ENCODE results near the gene MAIP1.

DNA sequence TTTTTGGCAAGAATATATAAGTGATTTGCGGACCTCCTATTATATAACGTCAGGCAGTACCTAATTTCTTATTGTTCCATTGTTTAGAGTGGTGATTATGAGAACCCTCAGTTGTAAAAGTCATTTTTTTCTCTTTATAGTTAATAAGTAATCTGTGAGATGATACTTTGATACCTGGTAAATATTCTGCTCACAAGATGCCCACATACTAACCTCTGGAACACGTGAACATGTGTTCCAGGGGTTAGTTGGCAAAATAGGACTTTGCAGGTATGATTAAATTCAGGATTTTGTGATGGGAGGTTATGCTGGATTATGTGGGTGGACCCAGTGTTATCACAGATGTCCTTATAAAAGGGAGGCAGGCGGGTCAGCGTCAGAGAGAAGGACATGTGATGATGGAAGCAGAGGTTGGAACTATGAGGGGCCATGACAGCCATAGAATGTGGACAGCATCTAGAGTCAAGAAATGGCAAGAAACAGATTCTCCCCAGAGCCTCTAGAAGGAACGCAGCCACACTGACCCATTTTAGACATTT lies 16.8 kb downstream of the MAIP1 start:
- TF ChIP-seq, protein P1, sequence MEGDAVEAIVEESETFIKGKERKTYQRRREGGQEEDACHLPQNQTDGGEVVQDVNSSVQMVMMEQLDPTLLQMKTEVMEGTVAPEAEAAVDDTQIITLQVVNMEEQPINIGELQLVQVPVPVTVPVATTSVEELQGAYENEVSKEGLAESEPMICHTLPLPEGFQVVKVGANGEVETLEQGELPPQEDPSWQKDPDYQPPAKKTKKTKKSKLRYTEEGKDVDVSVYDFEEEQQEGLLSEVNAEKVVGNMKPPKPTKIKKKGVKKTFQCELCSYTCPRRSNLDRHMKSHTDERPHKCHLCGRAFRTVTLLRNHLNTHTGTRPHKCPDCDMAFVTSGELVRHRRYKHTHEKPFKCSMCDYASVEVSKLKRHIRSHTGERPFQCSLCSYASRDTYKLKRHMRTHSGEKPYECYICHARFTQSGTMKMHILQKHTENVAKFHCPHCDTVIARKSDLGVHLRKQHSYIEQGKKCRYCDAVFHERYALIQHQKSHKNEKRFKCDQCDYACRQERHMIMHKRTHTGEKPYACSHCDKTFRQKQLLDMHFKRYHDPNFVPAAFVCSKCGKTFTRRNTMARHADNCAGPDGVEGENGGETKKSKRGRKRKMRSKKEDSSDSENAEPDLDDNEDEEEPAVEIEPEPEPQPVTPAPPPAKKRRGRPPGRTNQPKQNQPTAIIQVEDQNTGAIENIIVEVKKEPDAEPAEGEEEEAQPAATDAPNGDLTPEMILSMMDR (conservative IDR thresholded peaks at IDR 0.05; ENCODE audit: low read depth, low read length) = no peak
- TF ChIP-seq EZH2 (IDR thresholded peaks at IDR 0.05; ENCODE audit: borderline replicate concordance, low read depth, low read length, poor library complexity, severe bottlenecking) = no peak
